Right lobe of liver (tissue), 4 donors: ENCODE data around the gene MYO7B.

Experiments used
- CTCF ChIP-seq, 4 donors: fragments of 200-600 bp in 3 of 4; fragments of 450-650 bp in 1 of 4; IDR thresholded peaks; one replicate each; pipeline versions ENCODE4 v1.5.1 to v1.8.0; 2016 to 2022; ENCODE audit warnings: antibody characterized with exemption in 4 of 4, mild to moderate bottlenecking in 2 of 4
- POLR2A ChIP-seq: fragments of 450-650 bp; IDR thresholded peaks from one replicate; pipeline ENCODE4 v1.6.1; 2017; ENCODE audit warnings: antibody characterized with exemption, mild to moderate bottlenecking
- donor health status: DM: no; HTN: no; CAD: no.
- donor health status: DM: no; HTN: no; CAD: no.
- donor health status: DM: no; HTN: yes; CAD: no.

- TF ChIP-seq POLR2A = no peak
- no peak for TF ChIP-seq CTCF (IDR thresholded peaks at IDR 0.05)
Measured at GRCh38 chr2:127485694-127486071, 49.8 kb upstream of the MYO7B start.
